Skeletal muscle satellite cell (primary cell): ENCODE measurements around the gene JMJD8.

Experiments
- H3K27me3 ChIP-seq: 2 replicates; pipeline ENCODE4 v1.7.0; 2013; ENCODE audit warnings: low read length; ENCODE audit not compliant: control insufficient read depth, insufficient read depth
- H3K36me3 ChIP-seq: 2 replicates; pipeline ENCODE4 v1.7.0; 2013; ENCODE audit warnings: mild to moderate bottlenecking, control low read depth, low read length; ENCODE audit not compliant: insufficient read depth
- H3K4me1 ChIP-seq: 2 replicates; pipeline ENCODE4 v1.7.0; 2013; ENCODE audit warnings: low read length; ENCODE audit not compliant: control insufficient read depth, insufficient read depth
- H3K4me2 ChIP-seq: 2 replicates; pipeline ENCODE4 v1.7.0; 2013; ENCODE audit warnings: mild to moderate bottlenecking, low read length
- H3K4me3 ChIP-seq: 2 replicates; pipeline ENCODE4 v1.7.0; 2013; ENCODE audit warnings: low read length
- H3K9ac ChIP-seq: 2 replicates; pipeline ENCODE4 v1.7.0; 2013; ENCODE audit warnings: mild to moderate bottlenecking, low read depth, low read length, moderate library complexity
- H3K9me3 ChIP-seq: replicated peaks from 2 replicates; pipeline ENCODE4 v1.7.0; 2013; ENCODE audit warnings: mild to moderate bottlenecking, control low read depth, low read length

Gene JMJD8

DNA sequence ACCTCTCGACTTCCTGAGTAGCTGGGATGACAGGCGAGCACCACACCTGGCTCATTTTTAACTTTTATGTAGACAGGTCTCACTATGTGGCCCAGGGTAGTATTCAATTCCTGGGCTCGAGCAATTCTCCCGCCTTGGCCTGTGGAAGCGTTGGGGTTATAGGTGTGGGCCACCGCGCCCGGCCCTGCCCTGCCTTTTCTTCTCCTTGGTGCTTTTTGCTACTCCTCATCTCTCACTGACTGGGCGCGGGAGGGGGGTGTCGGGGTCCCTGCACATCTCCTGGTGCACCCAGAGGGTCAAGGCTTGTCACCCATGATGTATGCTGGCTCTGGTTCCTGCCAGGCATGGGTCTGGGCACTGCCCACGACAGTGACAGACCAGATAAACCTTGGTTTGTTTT is 39.6 kb downstream of the JMJD8 start:
- Histone ChIP-seq H3K4me3 (no peak overlapping the region), H3K9ac (no peak overlapping the region), H3K4me1 (peaks cover 28% of the 10 kb centered on the region), H3K9me3 (no peaks in the 10 kb centered on the region), H3K27me3 (no peaks in the 10 kb centered on the region), H3K36me3 (no peaks in the 10 kb centered on the region), H3K4me2 (no peak overlapping the region)

DNA sequence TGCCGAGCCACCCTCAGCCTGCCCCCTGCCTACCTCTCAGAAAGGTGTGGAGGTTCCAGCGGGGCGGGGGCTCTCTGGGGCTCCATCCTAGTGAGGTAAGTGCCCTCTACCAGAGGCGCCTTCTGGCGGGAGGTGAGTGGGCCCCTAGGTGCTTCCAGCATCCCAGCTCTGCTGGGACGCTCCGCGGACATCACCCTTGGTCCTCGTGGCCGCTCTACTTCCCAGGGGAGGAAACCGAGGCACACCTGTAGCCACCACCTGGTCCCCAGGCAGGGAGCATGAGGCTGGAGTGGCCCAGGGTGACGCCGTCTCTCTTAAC is 41.1 kb downstream of the JMJD8 start:
- Histone ChIP-seq H3K9ac (peak overlapping the region; percentile 82), H3K36me3 (no peaks in the 10 kb centered on the region), H3K4me2 (peak overlapping the region; percentile 98), H3K4me3 (peak overlapping the region; percentile 79), H3K9me3 (no peaks in the 10 kb centered on the region), H3K4me1 (peaks cover 18% of the 10 kb centered on the region), H3K27me3 (no peaks in the 10 kb centered on the region)

DNA sequence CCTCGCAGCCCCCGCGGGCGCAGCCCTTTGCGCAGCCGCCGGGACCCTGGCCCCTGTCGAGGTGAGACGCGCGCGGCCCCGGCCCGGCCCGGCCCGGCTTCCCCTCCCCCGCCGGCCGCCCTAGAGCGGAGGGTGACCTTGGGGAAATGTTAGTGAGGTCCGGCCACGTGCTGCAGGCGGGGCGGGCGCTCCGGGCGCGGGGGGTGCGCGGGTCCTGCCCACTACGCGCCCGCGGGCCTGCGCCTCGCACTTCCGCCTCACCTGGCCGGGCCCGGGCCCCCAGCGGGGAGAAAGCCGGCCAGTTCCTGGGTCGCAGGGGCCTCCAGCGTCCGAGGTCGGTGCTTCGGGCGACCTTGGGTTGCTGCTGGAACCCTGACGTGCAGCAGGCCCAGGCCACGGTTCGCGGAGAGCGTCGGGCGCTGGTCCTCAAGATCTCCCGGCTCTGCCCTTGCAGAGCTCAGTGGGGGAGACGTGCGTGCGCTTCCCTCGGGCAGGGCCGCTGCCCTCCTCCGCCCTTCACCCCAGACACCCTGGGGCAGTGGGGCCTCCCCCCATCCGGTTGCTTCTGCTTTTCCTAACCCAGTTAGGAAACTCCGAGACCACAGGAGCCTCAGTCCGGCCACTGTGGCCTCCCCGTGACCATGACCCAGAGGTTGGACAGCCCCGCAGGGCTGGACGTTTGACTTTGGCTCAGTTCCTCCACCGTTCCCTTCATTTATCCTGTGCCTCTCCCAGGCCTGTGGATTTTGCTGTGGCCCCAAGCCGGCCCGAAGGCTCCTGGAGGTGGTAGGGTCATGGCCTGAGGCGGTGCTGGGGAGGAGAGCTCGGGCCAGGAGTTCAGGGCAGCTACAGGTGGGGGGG is 41.7 kb downstream of the JMJD8 start:
- no peaks in the 10 kb centered on the region for H3K36me3 ChIP-seq
- peak overlapping the region; percentile 79 for H3K4me3 ChIP-seq
- H3K9ac ChIP-seq = peak overlapping the region; percentile 82
- H3K9me3 ChIP-seq = no peaks in the 10 kb centered on the region
- peaks cover 20% of the 10 kb centered on the region for H3K4me1 ChIP-seq
- peak overlapping the region; percentile 98 for H3K4me2 ChIP-seq
- H3K27me3 ChIP-seq = no peaks in the 10 kb centered on the region

DNA sequence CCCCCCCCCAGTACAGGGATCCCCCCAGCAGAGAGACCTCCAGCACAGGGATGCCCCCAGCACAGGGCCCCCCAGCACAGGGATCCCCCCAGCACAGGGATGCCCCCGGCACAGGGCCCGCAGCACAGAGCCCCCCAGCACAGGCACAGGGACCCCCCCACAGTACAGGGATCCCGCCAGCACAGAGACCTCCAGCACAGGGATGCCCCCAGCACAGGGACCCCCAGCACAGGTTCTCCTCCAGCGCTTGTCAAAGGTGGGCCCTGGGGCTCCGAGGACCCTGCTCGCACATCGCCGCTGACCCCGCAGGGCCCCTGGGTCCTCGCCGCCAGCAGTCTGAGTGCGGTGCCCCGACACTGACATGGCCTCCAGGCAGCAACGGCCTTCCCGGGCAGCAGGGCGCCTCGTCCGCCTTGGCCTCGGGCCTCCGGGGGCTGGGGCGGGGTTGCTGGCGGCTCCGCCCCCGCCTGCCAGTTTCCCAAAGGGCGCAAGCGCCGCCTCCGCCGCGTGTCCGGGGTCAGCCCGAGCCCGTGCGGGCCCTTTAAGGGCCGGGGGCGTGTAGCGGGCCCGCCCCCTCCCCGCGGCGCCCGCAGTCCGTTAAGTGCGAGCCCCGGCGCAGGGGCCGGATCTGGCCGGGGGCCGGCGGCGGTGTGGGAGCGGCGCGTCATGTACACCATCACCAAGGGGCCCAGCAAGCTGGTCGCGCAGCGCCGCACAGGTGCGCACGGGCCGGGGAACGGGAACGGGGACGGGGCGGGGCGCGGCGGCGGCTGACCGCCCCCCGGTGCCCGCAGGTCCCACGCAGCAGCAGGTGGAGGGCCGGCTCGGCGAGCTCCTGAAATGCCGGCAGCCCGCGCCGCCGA is 42.6 kb downstream of the JMJD8 start, which contains the start of gene MCRIP2:
Gene MCRIP2, plus strand, starts transcription at position 503 of the 863 bp plus-strand sequence. Its CDS starts 164 bp downstream, at position 667.
- H3K4me3 ChIP-seq = peak within 1 kb of the TSS; percentile 79
- H3K4me1 ChIP-seq = peaks cover 23% of the 10 kb centered on the region
- no peaks in the 10 kb centered on the region for H3K9me3 ChIP-seq
- H3K36me3 ChIP-seq = no peaks in the 10 kb centered on the region
- H3K4me2 ChIP-seq = peak within 1 kb of the TSS; percentile 98
- peak within 1 kb of the TSS; percentile 82 for H3K9ac ChIP-seq
- no peaks in the 10 kb centered on the region for H3K27me3 ChIP-seq

DNA sequence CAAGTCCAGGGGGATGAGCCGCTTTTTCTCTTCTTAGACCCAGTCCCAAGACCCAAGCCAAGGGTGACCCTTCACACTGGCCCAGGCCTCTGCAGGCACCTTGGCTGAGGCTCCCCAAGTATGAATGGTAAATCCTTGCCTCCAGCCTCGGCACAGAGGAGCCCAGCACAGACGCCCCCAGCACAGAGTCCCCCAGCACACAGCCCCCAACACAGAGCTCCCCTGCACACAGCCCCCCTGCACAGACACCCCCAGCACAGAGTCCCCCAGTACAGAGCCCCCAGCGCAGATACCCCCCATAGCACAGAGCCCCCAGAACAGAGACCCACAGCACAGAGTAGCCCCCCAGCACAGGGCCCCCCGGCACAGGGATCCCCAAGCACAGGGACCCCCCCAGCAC is 43.5 kb downstream of the JMJD8 start:
- Histone ChIP-seq H3K4me2 (no peak overlapping the region), H3K9me3 (no peaks in the 10 kb centered on the region), H3K4me3 (no peak overlapping the region), H3K4me1 (peaks cover 23% of the 10 kb centered on the region), H3K9ac (peak overlapping the region; percentile 82), H3K36me3 (no peaks in the 10 kb centered on the region), H3K27me3 (no peaks in the 10 kb centered on the region)

DNA sequence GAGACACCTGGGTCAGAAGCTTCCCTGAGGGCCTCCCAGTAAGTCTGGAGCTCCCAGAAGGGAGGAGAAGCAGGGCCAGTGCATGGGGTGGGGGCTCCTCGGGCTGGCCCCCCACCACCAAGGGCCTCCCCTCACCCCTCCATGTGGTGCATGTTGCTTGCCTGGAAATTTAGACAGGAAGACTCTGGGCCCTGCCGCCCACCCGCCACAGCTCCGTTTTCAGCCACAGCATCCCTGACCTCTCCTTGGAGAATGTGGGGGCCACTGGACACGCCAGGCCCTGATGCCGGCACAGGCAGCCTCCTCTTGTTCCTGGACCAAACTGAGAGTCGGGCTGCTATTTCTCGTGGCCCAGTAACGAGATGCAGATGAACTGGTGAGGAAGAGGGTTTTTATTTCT is 45.3 kb downstream of the JMJD8 start:
- H3K4me2 ChIP-seq = no peak overlapping the region
- no peak overlapping the region for H3K4me3 ChIP-seq
- no peaks in the 10 kb centered on the region for H3K9me3 ChIP-seq
- no peak overlapping the region for H3K9ac ChIP-seq
- no peaks in the 10 kb centered on the region for H3K27me3 ChIP-seq
- H3K36me3 ChIP-seq = peaks cover 5% of the 10 kb centered on the region
- peaks cover 27% of the 10 kb centered on the region for H3K4me1 ChIP-seq

DNA sequence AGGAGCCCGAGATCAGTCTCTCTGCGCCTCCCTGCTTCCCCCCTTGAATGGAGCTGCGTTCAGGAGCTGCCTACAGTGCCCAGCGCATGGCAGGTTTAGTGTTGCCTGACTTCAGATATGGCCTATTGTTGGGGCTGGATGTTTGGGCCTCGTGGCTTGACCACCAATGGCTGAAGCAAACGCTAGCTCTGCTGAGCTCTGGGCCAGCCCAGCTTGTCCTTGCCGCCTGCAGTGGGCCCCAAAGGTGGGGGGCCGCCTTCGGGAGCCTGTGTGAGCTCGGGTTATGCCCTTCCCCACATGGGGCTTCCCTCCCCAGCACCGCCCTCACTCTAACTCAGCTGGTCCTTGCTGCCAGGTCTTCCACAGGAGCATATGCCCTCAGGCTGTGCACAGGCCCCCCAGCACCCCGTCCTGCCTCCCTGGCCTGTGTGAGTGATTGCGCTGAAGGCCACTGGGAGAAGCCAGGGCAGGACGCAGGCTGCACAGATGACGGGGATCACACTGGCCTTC is 46.0 kb downstream of the JMJD8 start:
- peaks cover 8% of the 10 kb centered on the region for H3K36me3 ChIP-seq
- no peaks in the 10 kb centered on the region for H3K9me3 ChIP-seq
- H3K4me2 ChIP-seq = no peak overlapping the region
- H3K27me3 ChIP-seq = no peaks in the 10 kb centered on the region
- H3K9ac ChIP-seq = no peak overlapping the region
- H3K4me3 ChIP-seq = no peak overlapping the region
- H3K4me1 ChIP-seq = peaks cover 27% of the 10 kb centered on the region

DNA sequence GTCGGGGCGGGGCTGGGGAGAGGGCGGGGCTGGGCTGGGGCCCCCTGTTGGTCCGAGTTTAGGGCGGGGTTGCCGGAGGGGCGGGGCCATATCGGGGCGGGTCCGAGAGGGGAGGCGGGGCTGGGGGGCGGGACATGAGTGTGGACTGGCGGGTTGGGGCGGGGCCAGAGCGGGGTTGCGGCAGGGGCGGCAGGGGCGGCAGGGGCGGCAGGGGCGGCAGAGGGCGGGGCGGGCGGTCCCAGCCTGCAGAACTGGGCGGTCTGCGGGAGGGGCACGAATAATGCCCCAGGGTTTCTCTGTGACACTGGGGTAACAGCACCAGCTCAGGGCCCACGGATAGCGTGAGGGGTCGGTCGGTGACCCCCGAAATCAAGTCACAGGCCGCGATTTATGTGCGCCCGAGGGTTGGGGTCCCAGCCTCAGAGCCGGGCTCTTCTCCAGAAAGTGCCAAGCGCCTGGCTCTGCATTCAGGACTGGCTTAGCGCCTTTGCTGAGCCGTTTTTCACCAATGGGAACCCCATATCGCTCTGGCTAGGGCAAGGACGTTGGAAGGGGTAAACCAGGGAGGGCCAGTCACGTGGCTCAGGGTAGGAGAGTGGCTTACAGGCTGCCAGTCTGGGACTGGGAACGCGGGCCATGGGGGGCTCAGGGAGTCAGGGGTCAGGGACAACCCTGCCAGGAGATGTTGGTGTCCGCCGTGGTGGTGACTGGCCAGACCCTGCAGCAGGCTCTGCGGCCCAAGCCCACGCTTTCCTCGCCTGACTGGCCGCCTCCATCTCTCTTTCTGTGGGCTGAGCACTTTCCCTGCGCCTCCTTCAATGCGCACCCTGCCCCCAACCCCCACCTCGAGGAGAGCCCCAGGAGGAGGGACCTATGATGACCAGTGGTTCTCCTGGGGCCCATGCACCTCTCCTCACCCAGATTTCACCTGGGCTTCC is 46.8 kb downstream of the JMJD8 start:
- Histone ChIP-seq H3K27me3 (no peaks in the 10 kb centered on the region), H3K4me1 (peaks cover 20% of the 10 kb centered on the region), H3K9ac (peak overlapping the region; percentile 80), H3K4me3 (peak overlapping the region; percentile 90), H3K4me2 (peak overlapping the region; percentile 100), H3K36me3 (peaks cover 8% of the 10 kb centered on the region), H3K9me3 (no peaks in the 10 kb centered on the region)

DNA sequence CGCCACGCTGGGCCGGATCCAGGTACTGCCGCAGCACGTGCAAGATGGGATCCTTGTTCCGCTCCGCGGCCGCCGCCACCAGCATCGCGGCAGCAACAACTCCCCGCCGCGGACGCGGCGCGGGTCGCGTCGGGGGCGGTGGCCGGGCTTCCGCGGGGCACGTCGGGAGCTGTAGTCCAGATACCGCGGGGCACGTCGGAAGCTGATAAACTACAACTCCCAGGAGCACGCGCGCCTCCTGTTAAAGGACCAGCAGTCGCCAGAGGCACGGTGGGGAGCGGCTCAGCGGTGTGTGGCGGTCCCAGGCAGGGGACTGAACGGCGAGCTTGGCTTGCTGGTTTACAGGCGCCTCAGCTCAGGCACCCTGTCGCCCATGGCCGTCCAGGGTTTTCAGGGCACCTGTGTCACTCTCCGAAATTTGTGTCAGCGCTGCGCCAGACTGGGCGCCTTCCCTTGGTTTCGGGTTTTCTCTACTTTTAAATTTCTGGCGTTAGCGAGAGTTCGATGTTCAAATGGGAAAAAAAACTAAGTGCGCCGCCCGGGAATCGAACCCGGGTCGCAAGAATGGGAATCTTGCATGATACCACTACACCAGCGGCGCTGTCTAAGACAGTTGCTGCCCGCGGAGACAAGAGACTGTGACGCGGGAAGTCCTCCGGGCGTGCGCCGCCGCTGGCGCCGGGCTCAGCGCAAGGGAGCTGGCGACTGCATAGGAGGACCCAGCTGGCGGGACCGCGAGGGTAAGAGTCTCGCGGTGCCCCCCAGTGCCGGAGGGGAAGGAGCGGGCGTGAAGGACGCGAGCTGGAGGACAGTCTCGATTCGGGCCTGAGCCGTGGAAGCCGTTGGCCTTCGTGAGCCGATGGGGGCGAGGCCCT is 47.7 kb downstream of the JMJD8 start, which contains the start of gene METTL26:
Gene METTL26, minus strand, starts transcription at position 100 of the 875 bp plus-strand sequence. Its CDS starts 15 bp downstream, at position 85.
- Histone ChIP-seq H3K4me1 (peaks cover 17% of the 10 kb centered on the region), H3K4me2 (peak within 1 kb of the TSS; percentile 100), H3K36me3 (peaks cover 8% of the 10 kb centered on the region), H3K9me3 (no peaks in the 10 kb centered on the region), H3K9ac (peak within 1 kb of the TSS; percentile 80), H3K27me3 (no peaks in the 10 kb centered on the region), H3K4me3 (peak within 1 kb of the TSS; percentile 90)

DNA sequence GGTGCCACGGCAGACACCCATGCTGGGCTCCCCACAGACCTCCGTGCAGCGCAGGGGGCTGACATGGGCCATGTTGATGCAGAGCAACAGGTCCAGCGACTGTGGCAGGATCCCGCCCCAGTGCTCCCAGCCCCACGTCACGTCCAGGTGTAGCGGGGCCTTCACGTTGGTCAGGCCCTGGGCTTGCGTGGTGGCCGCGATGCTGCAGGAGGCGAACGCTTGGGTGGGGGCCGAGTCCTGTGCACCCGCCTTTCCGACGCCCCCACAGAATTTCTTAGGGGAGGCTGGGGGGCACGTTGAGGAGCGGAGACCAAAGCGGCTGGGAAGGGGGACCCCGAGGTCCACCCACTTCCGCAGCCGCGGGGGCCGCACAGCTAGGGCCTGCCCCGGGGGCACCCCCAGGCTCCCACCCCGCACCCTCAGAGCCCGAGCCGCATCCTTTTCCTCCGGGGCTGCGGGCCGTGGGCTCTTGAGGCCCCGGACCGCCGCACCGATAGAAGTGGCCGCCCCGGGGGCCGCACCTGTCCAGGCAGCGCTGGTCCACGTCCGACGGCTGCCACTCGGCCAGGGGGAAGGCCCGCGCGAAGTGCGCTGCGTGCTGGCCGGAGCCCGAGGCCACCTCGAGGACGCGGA is 48.4 kb downstream of the JMJD8 start:
- Histone ChIP-seq H3K4me3 (peak overlapping the region; percentile 90), H3K36me3 (peaks cover 8% of the 10 kb centered on the region), H3K9me3 (no peaks in the 10 kb centered on the region), H3K4me2 (peak overlapping the region; percentile 100), H3K9ac (peak overlapping the region; percentile 80), H3K4me1 (peaks cover 15% of the 10 kb centered on the region), H3K27me3 (no peaks in the 10 kb centered on the region)
